A673 (cell line): Measurements from ENCODE around the gene VPS4A. TPM values are rescaled to one million over a fixed set of nuclear protein-coding genes. Genes with fewer than 3 reads are reported as not detected.

Experiments used
- BruUV-seq: library from RNA; stranded (reverse); fragments of 400-500 nt; replicated peaks from 2 replicates; lab custom pipeline; 2021; lab: Mats Ljungman, UMichigan
- CTCF ChIA-PET: fragments of 300-600 bp; sonication (Branson Sonifier 250); formaldehyde crosslinking; loops from one replicate; lab custom pipeline; 2022; ENCODE audit warnings: antibody characterized with exemption; lab: Charles Lee
- POLR2A ChIA-PET: fragments of 300-600 bp; sonication (Branson Sonifier 250); formaldehyde crosslinking; loops from one replicate; lab custom pipeline; 2022; ENCODE audit warnings: antibody characterized with exemption; ENCODE audit not compliant: low non-redundant PET; lab: Charles Lee
- DNase-seq: peaks from one replicate; pipeline ENCODE4 v3.0.0-alpha.2; 2015; ENCODE audit warnings: low spot score
- H3K27ac ChIP-seq: fragments of 200-600 bp; sonication (generic); 2 replicates; pipeline ENCODE4 v1.5.1; 2016; ENCODE audit warnings: mixed run types, low read depth, mild to moderate bottlenecking, mixed read lengths, antibody characterized with exemption, low read length; ENCODE audit not compliant: poor library complexity, severe bottlenecking
- H3K27me3 ChIP-seq: fragments of 200-600 bp; sonication (generic); replicated peaks from 2 replicates; pipeline ENCODE4 v1.6.1; 2017; ENCODE audit warnings: mixed run types, low read depth, mild to moderate bottlenecking, mixed read lengths, antibody characterized with exemption, low read length; ENCODE audit not compliant: insufficient read depth, poor library complexity
- H3K36me3 ChIP-seq: fragments of 200-600 bp; sonication (generic); 2 replicates; pipeline ENCODE4 v1.6.1; 2016; ENCODE audit warnings: mixed run types, mild to moderate bottlenecking, mixed read lengths, antibody characterized with exemption, low read length; ENCODE audit not compliant: insufficient read depth, poor library complexity, severe bottlenecking
- H3K4me1 ChIP-seq: fragments of 200-600 bp; sonication (generic); 2 replicates; pipeline ENCODE4 v1.6.1; 2017; ENCODE audit warnings: mixed run types, mild to moderate bottlenecking, mixed read lengths, antibody characterized with exemption, low read length; ENCODE audit not compliant: insufficient read depth, poor library complexity, severe bottlenecking
- H3K4me3 ChIP-seq: fragments of 200-600 bp; sonication (generic); 2 replicates; pipeline ENCODE4 v1.5.1; 2016; ENCODE audit warnings: low read depth, mixed run types, mild to moderate bottlenecking, mixed read lengths, low read length; ENCODE audit not compliant: poor library complexity, severe bottlenecking
- H3K9me3 ChIP-seq: fragments of 200-600 bp; sonication (generic); 2 replicates; pipeline ENCODE4 v1.6.1; 2016; ENCODE audit warnings: mixed run types, low read depth, mild to moderate bottlenecking, mixed read lengths, antibody characterized with exemption, low read length; ENCODE audit not compliant: poor library complexity, severe bottlenecking
- CTCF ChIP-seq: fragments of 300-800, 200-600 bp; sonication (generic); conservative IDR thresholded peaks from 2 replicates; pipeline ENCODE4 v1.5.1; 2017; ENCODE audit warnings: low read depth, mild to moderate bottlenecking, antibody characterized with exemption, low read length, moderate library complexity, mixed read lengths
- EZH2 ChIP-seq: fragments of 200-600 bp; sonication (generic); IDR thresholded peaks from 2 replicates; pipeline ENCODE4 v1.6.1; 2017; ENCODE audit warnings: borderline replicate concordance, low read depth, mild to moderate bottlenecking, mixed read lengths, antibody characterized with exemption, low read length; ENCODE audit not compliant: poor library complexity, severe bottlenecking
- intact Hi-C: fragments of 100-400 bp; cut with micrococcal nuclease; formaldehyde crosslinking; loops from one replicate; pipeline ENCODE4 v1.10.0; 2022; ENCODE audit not compliant: unreplicated experiment
- total RNA-seq: library from RNA; stranded (reverse); gene quantifications from 2 replicates; pipeline ENCODE4 v1.2.3, GENCODE V29; 2021

VPS4A gene
- total RNA-seq, 1 experiment from 2014 or later = 50.4 TPM

DNA sequence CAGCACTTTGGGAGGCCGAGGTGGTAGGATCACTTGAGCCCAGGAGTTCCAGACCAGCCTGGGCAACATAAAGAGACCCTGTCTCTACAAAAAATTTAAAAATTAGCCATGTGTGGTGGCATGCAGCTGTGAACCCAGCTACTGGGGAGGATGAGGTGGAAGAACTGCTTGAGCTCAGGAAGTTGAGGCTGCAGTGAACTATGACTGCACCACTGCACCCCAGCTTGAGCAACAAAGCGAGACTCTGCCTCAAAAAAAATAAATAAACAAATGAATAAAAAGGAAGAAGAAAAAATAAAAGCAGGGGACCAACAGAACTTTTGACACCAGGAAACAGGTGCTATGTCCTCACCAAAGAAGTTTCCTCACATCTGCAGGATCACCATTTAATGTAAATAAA, 60.4 kb downstream of the VPS4A start:
- Histone ChIP-seq H3K27ac (no peak overlapping the region), H3K9me3 (no peaks in the 10 kb centered on the region), H3K36me3 (peaks cover 54% of the 10 kb centered on the region), H3K27me3 (no peaks in the 10 kb centered on the region), H3K4me1 (no peaks in the 10 kb centered on the region), H3K4me3 (no peak overlapping the region)
- POLR2A ChIA-PET = no interaction called here
- intact Hi-C loops = no loop called here
- DNase-seq = no peak
- BruUV-seq = no TSS peak
- TF ChIP-seq EZH2 = no peak
- CTCF ChIA-PET = no interaction called here

DNA sequence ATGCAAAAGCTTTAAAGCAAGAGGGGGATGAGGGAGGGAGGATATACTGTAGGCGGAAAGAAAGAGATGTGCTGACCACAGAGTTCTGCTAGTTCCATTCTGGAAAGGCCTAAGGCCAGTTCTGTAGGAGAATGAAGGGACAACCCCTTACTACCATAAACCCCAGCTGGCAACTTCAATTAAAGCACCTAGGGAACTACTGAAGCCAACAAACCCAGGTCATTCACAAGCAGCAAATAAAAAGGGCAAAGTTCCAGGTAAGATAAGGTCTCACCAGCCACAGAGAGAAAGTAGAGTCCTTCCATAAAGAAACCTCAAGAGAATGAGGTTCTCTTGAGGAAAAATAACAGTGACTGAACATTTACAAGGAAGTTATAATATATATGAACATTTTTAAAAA, 61.9 kb downstream of the VPS4A start:
- TF ChIP-seq EZH2 (no peak), CTCF (no peak)
- DNase-seq = no peak
- Histone ChIP-seq H3K27ac (no peak overlapping the region), H3K27me3 (no peaks in the 10 kb centered on the region), H3K36me3 (peaks cover 42% of the 10 kb centered on the region), H3K4me1 (no peaks in the 10 kb centered on the region), H3K4me3 (no peak overlapping the region), H3K9me3 (no peaks in the 10 kb centered on the region)
- CTCF ChIA-PET = no interaction called here
- BruUV-seq = no TSS peak
- POLR2A ChIA-PET = no interaction called here
- intact Hi-C loops = no loop called here

Other genes starting within 250 kb of the VPS4A start
- 0.49 and 0.72 TPM in 2 replicates for gene HAS3, start 205.7 kb upstream of the VPS4A start, total RNA-seq
- gene CHTF8, start 178.8 kb upstream of the VPS4A start, total RNA-seq = 113 and 121 TPM in 2 replicates
- 119 and 146 TPM in 2 replicates for gene UTP4, start 178.7 kb upstream of the VPS4A start, total RNA-seq
- gene SNTB2, start 124.2 kb upstream of the VPS4A start, total RNA-seq = 49.3 and 49.4 TPM in 2 replicates
- 24.8 and 32.4 TPM in 2 replicates for gene PDF, start 19.2 kb downstream of the VPS4A start, total RNA-seq
- gene COG8, start 28.2 kb downstream of the VPS4A start, total RNA-seq = 47.6 and 52.4 TPM in 2 replicates
- gene NIP7, start 28.4 kb downstream of the VPS4A start, total RNA-seq = 55.1 and 66.4 TPM in 2 replicates
- gene TMED6, start 40.4 kb downstream of the VPS4A start, total RNA-seq = 1.8 TPM in 1 of 2 replicates, not detected in the other
- 42.8 and 46.1 TPM in 2 replicates for gene TERF2, start 74.7 kb downstream of the VPS4A start, total RNA-seq
- 223 and 242 TPM in 2 replicates for gene CYB5B, start 113.3 kb downstream of the VPS4A start, total RNA-seq